NCI-H524 treated with DMSO at 0.1 percent for 48 hours (cell line): Measurements from ENCODE around the gene TRIM14.
A peak's percentile ranks its signal among the peaks of the same experiment; 100 is the strongest.
"Not testable (repeated sequence)": the region's sequence is repeated elsewhere in the genome, so short reads cannot be mapped to it uniquely, and the experiment has no call there.

Experiments used
- DNase-seq: peaks from one replicate; lab custom pipeline; 2025; lab: John Stamatoyannopoulos, UW

TRIM14 gene

DNA sequence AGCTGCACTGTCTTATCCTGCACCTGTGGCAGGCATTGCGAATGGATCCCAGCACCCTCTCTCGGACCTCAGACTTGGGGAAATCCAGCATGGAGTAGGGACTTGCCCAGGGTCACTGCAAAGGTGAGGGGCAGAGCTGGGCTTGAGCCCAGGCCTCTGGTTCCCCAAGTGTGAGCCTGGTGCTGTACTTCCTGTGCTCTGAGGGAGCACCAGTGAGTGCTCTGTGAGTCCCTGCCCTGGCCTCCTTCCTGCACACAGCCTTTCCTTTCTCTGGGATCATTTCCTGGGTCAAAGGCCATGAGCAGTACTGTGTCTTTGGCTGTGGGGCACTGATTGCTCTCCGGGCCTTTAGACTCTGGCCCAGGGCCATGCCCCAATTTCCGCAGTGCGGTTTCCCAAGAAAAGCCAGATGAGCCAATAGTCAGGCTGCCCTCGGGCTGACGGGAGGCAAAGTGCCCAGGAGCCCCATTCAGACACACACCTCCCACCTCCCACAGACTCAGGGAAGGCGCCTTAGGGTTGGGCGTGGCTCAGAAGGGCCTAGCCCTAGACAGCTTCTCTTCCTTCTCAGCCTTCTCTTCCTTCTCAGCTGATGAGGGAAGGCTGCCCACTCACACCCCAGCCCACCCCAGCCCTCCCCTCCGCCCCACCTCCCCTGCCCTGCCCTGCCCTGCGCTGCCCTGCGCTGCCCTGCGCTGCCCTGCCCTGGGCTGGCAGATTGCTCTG, 23.3 kb upstream of the TRIM14 start:
- DNase-seq = no peak

DNA sequence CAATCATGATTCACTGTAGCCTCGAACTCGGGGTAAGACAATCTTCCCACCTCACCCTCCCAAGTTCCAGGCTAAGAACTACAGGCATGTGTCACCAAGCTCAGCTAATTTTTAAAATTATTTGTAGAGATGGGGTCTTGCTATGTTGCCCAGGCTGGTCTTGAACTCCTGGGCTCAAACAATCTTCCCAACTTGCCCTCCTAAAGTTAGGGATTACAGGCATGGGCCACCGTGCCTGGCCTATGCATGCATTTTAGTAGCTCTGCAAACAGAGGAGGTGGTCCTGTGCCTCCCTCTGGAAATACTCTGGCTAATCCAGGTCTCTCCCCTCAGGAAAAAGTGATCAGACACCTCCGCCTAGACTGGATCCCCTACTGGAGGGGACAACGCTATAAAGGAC, 21.5 kb upstream of the TRIM14 start:
- no peak for DNase-seq

DNA sequence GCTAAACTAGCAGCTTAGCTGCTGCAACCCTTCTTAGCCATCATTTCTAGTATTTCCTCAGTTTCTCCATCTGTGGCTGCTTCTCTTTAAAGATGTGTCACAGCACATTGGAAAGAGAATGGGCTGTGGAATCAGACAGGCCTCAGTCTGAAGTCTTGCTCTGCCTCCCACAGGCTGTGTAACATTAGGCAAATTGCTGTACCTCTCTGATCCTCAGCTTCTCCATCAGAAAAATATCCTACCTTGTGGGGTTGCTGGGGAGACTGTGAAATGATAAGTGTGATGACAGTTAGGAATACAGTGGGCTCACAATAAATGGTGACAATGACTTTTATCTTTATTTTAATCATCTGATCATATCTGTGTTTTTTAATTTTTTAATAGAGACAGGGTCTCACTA, 17.5 kb upstream of the TRIM14 start:
- DNase-seq = no peak

DNA sequence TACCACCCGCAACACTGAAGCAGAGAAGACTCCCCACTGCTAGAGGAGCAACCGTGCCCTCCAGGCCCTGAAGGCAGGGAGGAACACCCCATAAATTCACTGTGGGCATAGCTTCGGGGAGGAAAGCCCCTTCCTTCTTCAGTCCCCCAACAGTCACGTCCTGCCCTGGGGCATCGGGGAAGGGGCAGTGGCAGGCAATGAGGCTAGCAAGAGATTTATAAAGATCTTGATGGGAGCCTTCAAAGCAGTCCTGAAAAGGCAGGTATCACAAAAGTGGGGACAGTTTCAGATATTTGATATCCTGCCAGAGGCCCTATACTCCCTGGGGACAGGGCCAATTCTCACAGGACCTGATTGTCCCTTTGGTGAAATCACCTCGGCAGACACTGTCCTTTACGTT, 16.9 kb upstream of the TRIM14 start:
- no peak for DNase-seq

DNA sequence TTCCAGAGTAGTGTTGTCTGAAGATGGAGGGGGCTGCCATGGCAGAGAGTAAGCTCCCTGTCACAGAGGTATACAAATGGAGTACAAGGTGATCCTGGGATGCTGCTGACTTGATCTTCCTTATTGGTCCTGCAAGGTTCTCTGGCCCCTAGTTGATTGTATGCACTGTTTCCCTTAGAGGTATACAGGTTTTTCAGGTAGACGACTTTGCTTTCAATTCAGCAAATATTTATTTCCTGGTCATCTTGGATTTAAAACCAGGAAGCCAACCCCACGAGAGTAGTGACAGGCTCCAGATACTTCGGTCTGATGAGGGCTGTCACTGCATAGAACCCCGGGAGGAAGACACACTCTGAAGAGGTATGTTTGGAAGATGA, 16.5 kb upstream of the TRIM14 start:
- no peak for DNase-seq

DNA sequence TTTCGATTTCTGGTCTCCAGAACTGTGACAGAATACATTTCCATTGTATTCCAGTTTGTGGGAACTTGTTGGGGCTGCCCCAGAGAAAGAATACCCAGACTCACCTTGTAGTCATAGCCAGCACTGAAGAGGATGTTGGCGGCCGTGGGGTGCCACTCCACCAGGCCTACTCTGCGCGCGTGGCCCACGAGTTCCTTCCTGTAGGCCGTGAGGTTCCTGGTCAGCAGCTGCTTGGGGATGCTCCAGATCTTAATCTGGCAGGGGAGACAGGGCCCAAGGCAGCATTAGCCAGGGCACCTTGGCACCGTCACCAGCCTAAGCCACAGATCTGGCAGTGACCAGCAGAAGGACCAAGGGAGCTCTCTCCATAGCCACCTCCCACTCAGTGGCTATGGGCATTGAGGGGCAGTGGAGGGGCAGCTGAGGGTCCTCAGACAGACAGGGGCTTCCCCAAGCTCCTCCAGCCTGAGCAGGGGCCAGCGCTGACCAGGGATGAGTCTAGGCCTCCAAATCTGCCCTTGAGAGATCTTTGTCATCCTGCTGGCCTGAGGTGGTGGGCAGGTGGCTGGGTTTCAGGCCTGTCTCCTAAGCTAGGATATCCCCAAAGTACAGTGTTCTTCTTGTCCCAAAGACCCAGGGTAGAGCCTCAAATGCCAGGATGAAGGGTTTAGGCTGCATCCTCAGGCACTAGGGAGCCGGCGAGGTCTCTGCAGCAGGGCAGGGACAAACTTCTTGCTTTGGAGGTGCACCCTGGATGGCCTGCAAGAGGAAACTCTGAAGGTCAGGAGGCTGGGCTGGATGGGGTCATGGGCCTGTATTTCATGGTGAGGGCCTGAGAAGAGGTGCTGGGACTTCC, 15.9 kb upstream of the TRIM14 start:
- no peak for DNase-seq

DNA sequence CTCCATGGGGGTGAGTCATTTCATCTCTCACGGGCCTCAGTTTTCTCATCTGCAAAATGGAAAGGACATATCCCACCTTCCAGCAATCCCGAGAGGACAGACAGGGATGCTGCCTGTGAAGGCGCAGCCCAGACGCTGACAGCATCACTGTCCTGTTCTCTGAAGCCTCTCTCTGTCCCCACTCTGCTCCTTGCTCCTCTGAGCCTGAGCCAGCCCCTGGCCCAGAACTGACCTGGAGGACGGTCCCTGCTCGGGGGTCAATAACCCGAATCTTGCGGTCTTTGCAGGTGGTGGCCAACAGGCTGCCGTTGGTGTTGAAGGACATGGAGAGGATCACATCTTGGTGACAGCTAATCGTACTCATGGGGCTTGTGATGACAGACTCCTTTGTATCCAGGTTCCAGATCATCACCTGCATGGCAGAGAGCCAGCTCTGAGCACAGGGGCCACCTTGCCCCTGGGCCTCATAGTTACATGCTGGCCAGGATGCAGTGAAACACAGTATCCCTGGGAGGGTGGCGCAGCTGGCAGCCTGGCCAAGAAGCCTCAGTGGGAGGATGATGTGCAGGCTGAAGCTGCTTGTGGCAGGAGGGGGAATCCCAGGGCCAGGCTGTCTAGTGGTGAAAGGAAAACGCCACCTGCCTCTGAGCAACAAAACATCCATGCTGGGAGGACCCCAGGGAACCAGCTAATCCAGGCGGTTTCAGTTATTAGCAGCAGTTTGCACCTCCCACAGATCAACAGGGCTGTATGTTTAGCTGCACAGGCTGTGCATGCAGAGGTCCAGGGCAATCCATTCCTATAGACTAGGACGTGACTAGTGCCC, 14.0 kb upstream of the TRIM14 start:
- DNase-seq = peak; percentile 84

DNA sequence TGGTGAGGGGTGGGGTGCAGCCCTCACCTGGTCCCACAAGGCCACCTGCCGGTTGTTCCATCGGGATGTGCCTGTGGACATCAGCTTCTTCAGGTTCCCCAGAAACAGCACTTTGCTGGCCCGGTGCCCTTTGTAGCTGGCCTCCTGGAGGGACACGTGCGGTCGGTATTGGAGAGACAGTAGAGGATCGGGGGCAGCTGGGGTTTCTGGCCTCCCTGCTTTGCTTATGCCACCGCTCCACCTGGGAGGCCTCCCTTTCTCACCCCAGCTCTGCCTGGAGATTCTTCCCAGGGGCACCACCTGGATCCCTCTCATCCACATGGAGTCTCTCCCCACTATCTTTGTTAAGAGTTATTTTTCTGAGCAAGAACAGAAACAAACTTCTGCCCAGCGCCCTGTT, 13.1 kb upstream of the TRIM14 start:
- no peak for DNase-seq

DNA sequence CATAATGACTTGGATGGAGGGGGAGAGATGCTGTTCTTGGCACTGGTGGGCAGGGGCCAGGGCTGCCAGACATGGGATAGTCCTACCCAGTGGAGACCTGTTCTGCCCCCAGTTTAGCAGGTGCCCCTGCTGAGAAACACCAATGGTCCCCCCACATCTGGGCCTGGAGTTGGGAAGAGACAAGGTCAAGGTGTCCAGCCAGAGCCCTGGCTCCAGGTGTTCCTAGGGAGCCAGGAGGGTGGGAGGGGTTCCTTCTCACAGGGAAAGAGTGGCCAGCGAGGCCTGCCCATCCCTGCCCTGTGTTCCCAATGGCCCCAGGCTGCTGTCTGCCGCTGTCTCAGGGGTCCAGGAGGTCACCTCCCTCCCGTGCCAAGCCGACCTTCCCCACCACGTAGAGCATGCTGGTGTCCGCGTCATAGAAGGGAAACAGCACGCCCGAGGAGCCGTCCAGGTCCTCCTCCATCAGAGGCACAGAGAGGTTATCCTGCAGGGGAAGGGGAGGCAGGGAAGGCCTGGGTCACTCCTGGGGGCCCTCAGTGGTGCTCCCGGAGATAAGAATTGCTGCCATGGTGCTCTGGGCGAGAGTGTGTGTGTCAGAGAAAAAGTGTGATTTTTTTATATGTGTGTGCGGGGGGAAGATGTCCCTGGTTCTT, 11.7 kb upstream of the TRIM14 start:
- DNase-seq = no peak

DNA sequence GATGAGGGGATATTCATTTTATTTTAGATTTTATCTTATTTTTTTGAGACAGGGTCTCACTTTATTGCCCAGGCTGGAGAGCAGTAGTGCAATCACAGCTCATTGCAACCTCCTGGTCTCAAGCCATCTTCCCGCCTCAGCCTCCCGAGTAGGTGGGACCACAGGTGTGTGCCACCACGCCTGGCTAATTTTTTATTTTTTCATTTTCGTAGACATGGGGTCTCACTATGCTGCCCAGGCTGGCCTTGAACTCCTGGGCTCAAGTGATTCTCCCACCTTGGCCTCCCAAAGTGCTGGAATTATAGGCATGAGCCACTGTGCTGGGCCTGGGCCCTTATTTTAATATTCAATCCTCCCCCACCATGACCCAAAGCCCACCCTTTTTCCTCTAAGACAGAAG, 11.0 kb upstream of the TRIM14 start:
- not testable (repeated sequence) for DNase-seq

DNA sequence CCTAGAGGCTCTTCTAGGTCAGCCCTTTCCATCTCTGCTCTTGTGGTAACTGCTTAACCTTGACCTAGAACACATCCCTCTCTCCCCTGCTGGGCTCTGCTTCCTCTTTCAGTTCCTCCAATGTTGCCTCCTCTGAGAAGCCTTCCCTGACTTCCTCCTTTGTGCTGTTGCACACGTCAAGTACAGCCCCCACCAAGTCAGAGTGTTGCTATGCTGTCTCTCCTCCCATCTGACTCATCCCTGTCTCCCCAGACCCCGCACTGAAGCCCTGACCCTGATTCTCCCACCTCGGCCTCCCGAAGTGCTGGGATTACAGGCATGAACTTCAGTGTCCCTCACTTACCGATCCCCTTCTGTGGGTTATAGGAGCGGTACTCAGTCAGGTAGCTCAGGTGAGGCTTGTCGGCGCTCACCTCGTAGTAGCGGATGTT, 10.4 kb upstream of the TRIM14 start:
- no peak for DNase-seq

DNA sequence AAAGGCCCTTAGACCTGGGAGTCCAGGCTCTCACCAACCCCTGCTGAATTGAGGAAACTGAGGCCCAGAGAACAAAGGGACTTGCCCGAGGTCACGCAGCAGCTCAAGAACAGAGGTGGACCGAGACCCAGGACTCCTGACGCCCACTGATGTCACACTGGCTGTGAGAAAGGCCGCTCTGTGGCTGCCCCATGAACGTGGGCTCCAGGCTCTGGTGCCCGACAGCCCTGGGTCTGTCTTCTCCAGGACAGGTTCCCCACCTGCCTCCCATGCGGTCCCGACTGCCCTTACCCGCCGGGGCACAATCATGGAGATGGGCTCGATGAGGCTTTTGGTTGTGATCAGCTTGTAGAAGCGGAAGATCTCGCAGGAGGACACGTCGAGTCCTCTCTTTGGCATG, 9.3 kb upstream of the TRIM14 start:
- DNase-seq = no peak

DNA sequence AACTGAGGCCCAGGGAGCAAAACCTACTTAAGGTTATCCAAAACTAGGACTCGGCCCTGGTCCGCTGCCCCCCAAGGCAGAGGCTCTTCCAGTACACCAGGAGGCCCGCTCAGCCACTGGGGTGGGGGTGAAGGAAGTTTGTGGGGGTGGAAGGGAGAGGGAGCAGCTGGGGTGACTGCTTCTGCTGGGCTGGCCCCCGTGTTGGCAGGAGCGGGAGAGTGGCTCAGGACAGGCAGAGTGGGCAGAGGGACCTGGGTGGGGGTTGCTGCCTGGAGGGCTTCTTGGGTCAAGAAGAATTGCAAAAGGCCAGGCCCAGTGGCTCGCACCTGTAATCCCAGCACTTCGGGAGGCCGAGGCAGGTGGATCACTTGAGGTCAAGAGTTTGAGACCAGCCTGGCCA, 8.2 kb upstream of the TRIM14 start:
- DNase-seq = no peak

DNA sequence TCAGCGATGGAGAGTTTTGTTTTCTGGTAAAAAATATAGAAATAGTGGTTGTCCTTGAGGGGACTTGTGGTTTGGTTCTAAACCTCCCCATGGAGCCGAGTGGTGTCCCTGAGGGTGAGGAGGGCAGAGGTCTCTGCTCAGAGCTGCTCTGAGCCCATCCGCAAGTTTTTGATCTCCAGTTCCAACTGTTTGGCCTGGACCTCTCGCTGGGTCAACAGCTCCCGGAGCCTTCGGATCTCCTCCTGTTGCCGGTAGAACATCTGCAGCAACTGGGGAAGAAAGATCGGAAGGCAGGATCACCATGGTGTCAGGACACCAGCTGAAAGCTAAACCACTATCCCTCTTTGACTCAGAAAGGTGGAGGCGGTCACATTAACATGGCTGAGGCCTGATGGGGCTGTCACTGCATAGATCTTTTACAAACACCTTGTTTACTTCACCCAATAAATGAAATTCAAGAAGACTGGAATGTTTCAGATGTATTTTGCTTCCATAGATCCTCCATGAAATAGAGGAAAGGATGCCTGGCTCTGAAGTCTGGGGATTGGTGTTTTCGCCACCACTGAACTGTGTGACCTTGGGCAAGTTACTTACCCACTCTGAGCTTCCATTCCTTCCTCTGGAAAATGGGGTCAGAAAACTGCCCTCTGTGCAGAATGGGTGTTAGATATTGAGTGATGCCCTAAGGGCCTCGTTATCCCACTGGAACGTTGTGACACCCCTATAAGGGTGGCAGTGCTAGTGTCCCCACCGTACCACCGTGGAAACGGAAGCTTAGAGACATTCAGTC, 5.8 kb upstream of the TRIM14 start:
- no peak for DNase-seq

DNA sequence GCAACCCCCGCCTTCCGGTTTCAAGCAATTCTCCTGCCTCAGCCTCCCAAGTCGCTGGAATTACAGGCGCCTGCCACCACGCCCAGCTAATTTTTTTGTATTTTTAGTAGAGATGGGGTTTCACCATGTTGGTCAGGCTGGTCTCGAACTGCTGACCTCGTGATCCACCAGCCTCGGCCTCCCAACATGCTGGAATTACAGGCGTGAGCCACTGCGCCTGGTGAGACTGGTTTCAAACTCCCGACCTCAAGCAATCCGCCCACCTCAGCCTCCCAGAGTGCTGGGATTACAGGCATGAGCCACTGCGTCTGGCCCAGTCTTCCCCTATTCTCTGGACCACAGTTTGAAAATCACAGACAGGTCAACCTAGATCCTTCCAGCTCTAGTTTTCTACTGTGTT, 5.1 kb upstream of the TRIM14 start:
- not testable (repeated sequence) for DNase-seq

DNA sequence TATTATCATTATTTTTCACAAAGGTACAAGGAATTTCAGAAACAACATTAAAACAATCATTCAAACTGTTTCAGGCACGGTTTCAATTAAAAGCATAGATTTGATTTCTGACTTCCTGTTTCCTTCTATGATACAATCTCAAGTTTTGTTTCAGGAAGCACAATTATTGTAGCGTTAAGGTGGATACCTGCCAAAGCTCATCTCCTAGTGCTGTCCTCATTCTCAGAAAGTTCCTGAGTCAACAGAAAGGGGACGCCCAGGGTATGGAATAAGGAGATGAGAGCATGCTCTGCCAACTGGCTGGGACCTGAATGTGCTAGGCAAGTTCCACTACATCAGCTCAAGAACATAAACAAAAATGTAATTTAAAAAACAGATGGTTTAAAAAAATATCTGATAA, 2.0 kb upstream of the TRIM14 start:
- no peak for DNase-seq

DNA sequence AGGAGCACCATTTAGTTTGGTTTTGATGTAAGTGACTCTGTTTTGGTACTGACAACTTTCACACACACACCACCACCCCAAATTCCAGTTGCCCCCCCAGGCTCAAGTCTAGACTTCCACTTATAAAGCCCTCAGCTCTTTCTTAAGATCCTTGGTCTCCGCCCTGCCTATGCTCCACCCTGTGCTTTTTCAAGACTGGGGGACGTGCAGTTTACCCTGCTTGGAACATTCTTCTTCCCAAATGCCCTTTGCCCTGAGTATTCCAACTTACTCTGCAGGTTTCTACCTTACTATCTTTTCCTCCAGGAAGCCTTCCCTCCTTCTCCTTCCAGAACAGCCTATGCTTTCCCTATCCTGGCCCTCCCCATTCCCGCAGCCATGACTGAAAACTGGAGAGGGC, 1.5 kb upstream of the TRIM14 start:
- no peak for DNase-seq

DNA sequence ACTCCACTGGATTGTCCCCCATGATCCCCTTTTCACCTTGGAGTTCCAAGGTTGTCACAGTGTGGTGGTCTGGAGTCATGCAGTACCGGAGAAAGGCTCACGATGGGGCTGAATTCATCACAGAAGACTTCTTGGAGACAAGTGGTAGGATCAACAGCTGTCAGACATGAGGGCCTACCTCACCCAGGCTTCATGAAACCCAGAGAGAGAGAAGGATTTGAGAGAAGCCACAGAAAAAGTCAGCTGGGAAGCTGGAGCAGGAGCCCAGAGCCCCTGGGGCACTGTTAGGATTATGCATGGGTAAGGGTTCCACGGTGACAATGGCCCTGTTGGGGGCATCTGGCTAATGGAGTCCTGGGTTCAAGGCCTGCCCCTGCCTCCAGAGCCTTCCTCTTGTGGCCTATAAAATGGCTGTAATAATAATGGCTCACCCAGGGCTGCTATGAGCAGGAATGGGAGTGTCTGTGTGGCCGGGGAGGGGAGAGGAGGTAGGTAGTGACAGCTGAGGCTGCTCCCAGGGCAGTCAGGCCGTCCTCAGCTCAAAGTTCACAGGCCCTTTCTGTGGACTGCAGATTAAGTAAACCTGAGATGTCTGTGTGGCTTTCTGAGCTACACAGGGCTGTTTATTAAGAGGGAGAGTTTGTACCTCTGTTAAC, 910 bp downstream of the TRIM14 start:
- peak; percentile 82 for DNase-seq

DNA sequence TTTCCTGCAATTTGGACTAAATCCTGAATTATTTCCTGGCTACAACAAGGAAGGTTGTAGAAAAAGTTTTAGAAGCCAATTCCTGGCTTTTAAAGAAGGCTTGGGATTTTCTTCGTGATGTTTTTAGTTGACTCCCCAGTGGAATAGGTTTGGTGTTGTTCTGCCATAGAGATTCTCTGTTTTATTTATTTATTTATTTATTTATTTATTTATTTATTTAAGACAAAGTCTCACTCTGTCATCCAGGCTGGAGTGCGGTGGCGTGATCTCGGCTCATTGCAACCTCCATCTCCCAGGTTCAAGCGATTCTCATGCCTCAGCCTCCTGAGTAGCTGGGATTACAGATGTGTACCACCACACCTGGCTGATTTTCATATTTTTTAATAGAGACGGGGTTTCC, 1.9 kb downstream of the TRIM14 start:
- DNase-seq = not testable (repeated sequence)

DNA sequence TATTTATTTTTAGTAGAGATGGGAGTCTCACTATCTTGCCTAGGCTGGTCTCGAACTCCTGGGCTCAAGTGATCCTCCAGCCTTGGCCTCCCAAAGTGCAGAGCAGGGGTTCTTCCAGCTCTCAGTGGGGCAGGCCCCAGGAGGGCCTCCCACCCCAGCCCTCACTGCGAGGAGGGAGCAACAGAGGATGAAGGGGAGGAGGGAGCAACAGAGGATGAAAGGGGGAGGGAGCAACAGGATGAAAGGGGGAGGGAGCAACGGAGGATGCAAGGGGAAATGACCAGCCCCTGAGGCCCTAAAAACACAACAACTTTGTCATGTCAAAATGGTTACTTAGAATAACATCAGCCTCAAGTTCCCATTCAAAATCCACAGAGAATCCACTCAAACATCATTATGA, 10.0 kb downstream of the TRIM14 start:
- DNase-seq = no peak

DNA sequence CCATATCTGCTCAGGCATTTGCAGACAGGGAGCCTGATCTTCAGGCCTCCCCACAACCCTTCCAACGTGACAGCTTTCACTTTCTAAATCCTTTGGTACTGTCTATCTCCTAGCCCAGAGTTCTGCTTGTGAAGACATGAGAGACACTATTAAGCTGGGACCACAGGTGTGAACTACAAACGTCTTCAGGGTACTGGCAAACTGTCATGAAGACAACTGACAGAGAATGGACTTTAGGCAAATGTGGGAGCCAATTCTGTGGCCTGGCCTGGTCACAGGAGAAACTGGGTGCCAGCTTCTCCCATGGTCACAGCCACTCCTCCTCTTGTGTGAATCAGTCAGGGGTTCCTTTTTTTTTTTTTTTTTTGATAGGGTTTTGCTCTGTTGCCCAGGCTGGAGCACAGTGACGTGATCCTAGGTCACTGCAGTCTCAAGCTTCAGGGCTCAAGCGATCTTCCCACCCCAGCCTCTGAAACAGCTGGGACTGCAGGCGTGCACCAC, 10.4 kb downstream of the TRIM14 start:
- DNase-seq = no peak
